Measurements from ENCODE around the gene HSH2D. TPM values are rescaled to one million over a fixed set of nuclear protein-coding genes. Genes with fewer than 3 reads are reported as not detected.
A peak's percentile ranks its signal among the peaks of the same experiment; 100 is the strongest.

HSH2D gene
- total RNA-seq, 2 experiments from 2014 or later: 57.6 to 79.0 TPM

DNA sequence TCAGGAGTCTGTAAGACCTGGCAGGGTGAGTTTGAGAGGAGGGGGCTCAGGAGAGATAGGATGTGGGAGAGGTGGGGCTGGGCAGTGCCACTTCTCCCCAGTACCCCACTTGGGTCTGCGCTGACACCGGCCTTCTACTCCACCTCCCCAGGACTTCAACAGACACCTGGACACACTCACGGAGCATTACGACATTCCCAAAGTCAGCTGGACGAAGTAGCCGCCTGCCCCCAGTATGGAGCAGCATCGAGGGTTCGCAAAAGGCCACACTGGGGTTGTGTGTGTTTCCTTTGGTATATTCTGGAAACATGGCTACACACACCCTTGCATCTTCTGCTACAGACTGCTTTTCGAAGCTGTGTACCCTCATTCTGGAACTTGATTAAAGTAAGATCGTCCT lies 47.3 kb downstream of the HSH2D start:
- no peak overlapping the region for H2AFZ ChIP-seq (ENCODE audit: low read length)
- TF ChIP-seq, protein P1, sequence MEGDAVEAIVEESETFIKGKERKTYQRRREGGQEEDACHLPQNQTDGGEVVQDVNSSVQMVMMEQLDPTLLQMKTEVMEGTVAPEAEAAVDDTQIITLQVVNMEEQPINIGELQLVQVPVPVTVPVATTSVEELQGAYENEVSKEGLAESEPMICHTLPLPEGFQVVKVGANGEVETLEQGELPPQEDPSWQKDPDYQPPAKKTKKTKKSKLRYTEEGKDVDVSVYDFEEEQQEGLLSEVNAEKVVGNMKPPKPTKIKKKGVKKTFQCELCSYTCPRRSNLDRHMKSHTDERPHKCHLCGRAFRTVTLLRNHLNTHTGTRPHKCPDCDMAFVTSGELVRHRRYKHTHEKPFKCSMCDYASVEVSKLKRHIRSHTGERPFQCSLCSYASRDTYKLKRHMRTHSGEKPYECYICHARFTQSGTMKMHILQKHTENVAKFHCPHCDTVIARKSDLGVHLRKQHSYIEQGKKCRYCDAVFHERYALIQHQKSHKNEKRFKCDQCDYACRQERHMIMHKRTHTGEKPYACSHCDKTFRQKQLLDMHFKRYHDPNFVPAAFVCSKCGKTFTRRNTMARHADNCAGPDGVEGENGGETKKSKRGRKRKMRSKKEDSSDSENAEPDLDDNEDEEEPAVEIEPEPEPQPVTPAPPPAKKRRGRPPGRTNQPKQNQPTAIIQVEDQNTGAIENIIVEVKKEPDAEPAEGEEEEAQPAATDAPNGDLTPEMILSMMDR (conservative IDR thresholded peaks at IDR 0.05; ENCODE audit: low read length): no peak
- TF ChIP-seq EZH2phosphoT487 (IDR thresholded peaks at IDR 0.05; ENCODE audit: borderline replicate concordance, low read depth, low read length): no peak
- no peak overlapping the region for H3K27ac ChIP-seq (ENCODE audit: low read depth, low read length, poor library complexity, severe bottlenecking)
- BruUV-seq (replicated peaks): no TSS peak
- peaks cover 10% of the 10 kb centered on the region for H3K4me1 ChIP-seq (ENCODE audit: insufficient read depth, low read length, poor library complexity, severe bottlenecking)
- no peak for DNase-seq (ENCODE audit: low spot score)
- no peak overlapping the region for H3K4me2 ChIP-seq (ENCODE audit: low read length)
- ChIA-PET POLR2A (no interaction called here), CTCF (ENCODE audit: unreplicated experiment) (no interaction called here)
- peaks cover 13% of the 10 kb centered on the region for H3K79me2 ChIP-seq (ENCODE audit: insufficient read depth, low read depth, low read length)
- no peaks in the 10 kb centered on the region for H3K9me2 ChIP-seq (ENCODE audit: insufficient read depth, low read length)
- no peaks in the 10 kb centered on the region for H3K9me3 ChIP-seq (ENCODE audit: low read length)
- peaks cover 50% of the 10 kb centered on the region for H3K36me3 ChIP-seq (ENCODE audit: insufficient read depth, low read length)
- intact Hi-C loops (cut with micrococcal nuclease; ENCODE audit: unreplicated experiment): no loop called here
- no peaks in the 10 kb centered on the region for H4K20me1 ChIP-seq (ENCODE audit: insufficient read depth, low read length)
- H3K4me3 ChIP-seq (ENCODE audit: low read depth, low read length, poor library complexity, severe bottlenecking): no peak overlapping the region

DNA sequence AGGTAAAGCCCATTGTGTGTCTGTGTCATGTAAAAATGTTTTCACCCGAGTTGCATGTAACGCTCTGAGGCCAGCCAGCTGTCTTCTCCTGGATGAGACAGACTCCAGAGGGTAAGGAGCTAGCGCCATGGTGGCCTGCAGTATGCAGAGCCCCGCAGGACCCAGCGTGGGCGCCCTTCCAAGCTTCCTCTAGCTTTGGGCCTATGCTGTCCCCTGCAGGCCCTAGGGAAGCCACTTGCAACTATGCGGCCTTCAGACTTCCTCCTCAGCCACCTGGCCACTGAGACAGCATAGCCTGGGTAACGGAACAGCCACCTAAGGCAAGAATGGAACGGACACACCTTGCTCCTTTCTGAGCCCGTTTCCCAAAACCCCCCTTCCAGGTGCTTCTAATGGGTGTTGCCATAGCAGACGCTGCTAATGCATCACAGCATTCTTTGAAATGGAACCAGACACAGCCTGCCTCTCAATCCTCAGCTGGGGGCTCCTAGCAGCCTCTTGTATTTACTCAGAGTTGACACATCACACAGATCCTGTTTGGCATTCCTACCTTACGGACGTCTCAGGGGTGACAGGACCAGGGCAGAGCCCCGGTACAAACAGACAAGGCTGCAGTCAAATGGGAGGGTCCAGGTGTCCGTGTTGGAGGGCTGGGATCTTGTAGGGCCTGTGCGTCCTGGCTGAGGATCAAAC lies 47.9 kb downstream of the HSH2D start:
- Histone ChIP-seq H3K27ac (ENCODE audit: low read depth, low read length, poor library complexity, severe bottlenecking) (no peak overlapping the region), H3K4me2 (ENCODE audit: low read length) (no peak overlapping the region), H3K4me3 (ENCODE audit: low read depth, low read length, poor library complexity, severe bottlenecking) (no peak overlapping the region), H2AFZ (ENCODE audit: low read length) (no peak overlapping the region), H3K4me1 (ENCODE audit: insufficient read depth, low read length, poor library complexity, severe bottlenecking) (peaks cover 8% of the 10 kb centered on the region), H3K36me3 (ENCODE audit: insufficient read depth, low read length) (peaks cover 49% of the 10 kb centered on the region), H3K79me2 (ENCODE audit: insufficient read depth, low read depth, low read length) (peaks cover 6% of the 10 kb centered on the region), H3K9me3 (ENCODE audit: low read length) (no peaks in the 10 kb centered on the region), H4K20me1 (ENCODE audit: insufficient read depth, low read length) (no peaks in the 10 kb centered on the region), H3K9me2 (ENCODE audit: insufficient read depth, low read length) (no peaks in the 10 kb centered on the region)
- ChIA-PET POLR2A (no interaction called here), CTCF (ENCODE audit: unreplicated experiment) (no interaction called here)
- TF ChIP-seq, protein P1 (conservative IDR thresholded peaks at IDR 0.05; ENCODE audit: low read length): no peak
- TSS peak; percentile 76 for BruUV-seq (replicated peaks)
- intact Hi-C loops (cut with micrococcal nuclease; ENCODE audit: unreplicated experiment): no loop called here
- no peak for DNase-seq (ENCODE audit: low spot score)

DNA sequence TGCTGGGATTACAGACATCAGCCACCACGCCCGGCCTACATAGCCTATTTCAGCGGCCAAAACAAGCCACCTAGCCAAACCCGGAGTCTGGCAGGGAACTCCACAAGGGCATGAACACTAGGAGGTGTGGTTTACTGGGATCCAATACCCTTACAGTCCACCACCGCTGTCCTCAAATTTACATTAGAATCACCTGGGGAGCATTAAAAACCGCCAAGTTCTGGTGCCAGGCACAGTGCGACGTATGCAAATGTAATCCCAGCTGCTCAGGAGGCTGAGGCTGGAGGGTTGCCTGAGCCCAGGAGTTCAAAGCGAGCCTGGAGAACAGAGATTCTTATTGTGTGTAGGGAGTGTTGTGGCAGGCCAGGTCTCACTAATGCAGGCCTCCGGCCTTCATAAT lies 50.0 kb downstream of the HSH2D start:
- Histone ChIP-seq H3K9me3 (ENCODE audit: low read length) (no peaks in the 10 kb centered on the region), H3K27ac (ENCODE audit: low read depth, low read length, poor library complexity, severe bottlenecking) (no peak overlapping the region), H3K9me2 (ENCODE audit: insufficient read depth, low read length) (no peaks in the 10 kb centered on the region), H3K4me3 (ENCODE audit: low read depth, low read length, poor library complexity, severe bottlenecking) (no peak overlapping the region), H4K20me1 (ENCODE audit: insufficient read depth, low read length) (0 out of 2 replicates have a peak, but pooled peaks cover 2% of the 10 kb centered on the region), H2AFZ (ENCODE audit: low read length) (no peak overlapping the region), H3K4me2 (ENCODE audit: low read length) (no peak overlapping the region), H3K4me1 (ENCODE audit: insufficient read depth, low read length, poor library complexity, severe bottlenecking) (peaks cover 15% of the 10 kb centered on the region), H3K79me2 (ENCODE audit: insufficient read depth, low read depth, low read length) (peaks cover 6% of the 10 kb centered on the region), H3K36me3 (ENCODE audit: insufficient read depth, low read length) (peaks cover 35% of the 10 kb centered on the region)
- BruUV-seq (replicated peaks): no TSS peak
- TF ChIP-seq, protein P1 (conservative IDR thresholded peaks at IDR 0.05; ENCODE audit: low read length): no peak
- no peak for TF ChIP-seq EZH2phosphoT487 (IDR thresholded peaks at IDR 0.05; ENCODE audit: borderline replicate concordance, low read depth, low read length)
- ChIA-PET CTCF (ENCODE audit: unreplicated experiment) (no interaction called here), POLR2A (interaction anchor here (0.7 kb wide), 1 partner anchor 103 kb away, joined by 3 read pairs; no protein-coding TSS in a partner anchor)
- intact Hi-C loops (cut with micrococcal nuclease; ENCODE audit: unreplicated experiment): no loop called here
- no peak for DNase-seq (ENCODE audit: low spot score)

Measured in OCI-LY7 (cell line).